Mesothelial cell of epicardium (in vitro differentiated cells): Measurements from ENCODE around the gene CNOT9. TPM values are rescaled to one million over a fixed set of nuclear protein-coding genes. Genes with fewer than 3 reads are reported as not detected.

ENCODE experiments used
- DNase-seq, 2 experiments: peaks; one replicate each; pipeline ENCODE4 v3.0.0; 2021; ENCODE audit warnings: low spot score in 2 of 2; ENCODE audit not compliant: unreplicated experiment in 2 of 2
- H3K27ac Mint-ChIP-seq: 2 replicates; pipeline ENCODE4 v1.8.0; 2021; ENCODE audit warnings: mixed read lengths
- H3K27me3 Mint-ChIP-seq: 2 replicates; pipeline ENCODE4 v1.8.0; 2021; ENCODE audit warnings: low read depth, mixed read lengths
- H3K36me3 Mint-ChIP-seq: 2 replicates; pipeline ENCODE4 v1.8.0; 2021; ENCODE audit warnings: mixed read lengths
- H3K4me1 Mint-ChIP-seq: 2 replicates; pipeline ENCODE4 v1.8.0; 2021; ENCODE audit warnings: mixed read lengths
- H3K4me3 Mint-ChIP-seq: 2 replicates; pipeline ENCODE4 v1.8.0; 2021; ENCODE audit warnings: mild to moderate bottlenecking, moderate library complexity, mixed read lengths
- H3K9me3 Mint-ChIP-seq: 2 replicates; pipeline ENCODE4 v1.8.0; 2021; ENCODE audit warnings: mixed read lengths
- total RNA-seq: library from RNA; stranded (reverse); gene quantifications from 3 replicates; pipeline ENCODE4 v1.2.1, GENCODE V29; 2021
- TF ChIP-seq, protein P1 (sequence below): fragments of 200-600 bp; sonication (generic); IDR thresholded peaks from one replicate; pipeline ENCODE4 v1.5.0; 2021; ENCODE audit warnings: antibody characterized with exemption; ENCODE audit not compliant: unreplicated experiment

The CNOT9 gene
- total RNA-seq, 1 donor from 2014 or later: 57.0 TPM

DNA sequence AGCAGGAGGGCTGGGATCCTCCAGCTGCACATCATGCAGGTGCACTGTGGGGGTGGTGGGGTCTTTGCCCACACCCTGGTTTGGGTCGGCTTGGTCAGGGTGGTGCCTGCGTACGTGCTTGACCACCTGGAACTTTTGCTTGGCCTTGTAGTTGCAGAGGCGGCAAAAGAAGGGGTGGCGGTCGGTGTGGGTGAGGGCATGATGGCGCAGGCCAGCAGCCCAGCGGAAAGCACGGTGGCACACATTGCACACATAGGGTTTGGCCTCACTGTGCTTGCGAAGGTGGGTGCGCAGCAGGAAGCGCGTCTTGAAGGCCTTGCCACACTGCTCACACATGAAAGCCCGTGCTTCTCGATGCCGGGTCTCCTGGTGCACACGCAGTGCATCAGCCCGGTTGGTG, 69.7 kb downstream of the CNOT9 start:
- no peaks in the 10 kb centered on the region for H3K9me3 Mint-ChIP-seq
- TF ChIP-seq, protein P1, sequence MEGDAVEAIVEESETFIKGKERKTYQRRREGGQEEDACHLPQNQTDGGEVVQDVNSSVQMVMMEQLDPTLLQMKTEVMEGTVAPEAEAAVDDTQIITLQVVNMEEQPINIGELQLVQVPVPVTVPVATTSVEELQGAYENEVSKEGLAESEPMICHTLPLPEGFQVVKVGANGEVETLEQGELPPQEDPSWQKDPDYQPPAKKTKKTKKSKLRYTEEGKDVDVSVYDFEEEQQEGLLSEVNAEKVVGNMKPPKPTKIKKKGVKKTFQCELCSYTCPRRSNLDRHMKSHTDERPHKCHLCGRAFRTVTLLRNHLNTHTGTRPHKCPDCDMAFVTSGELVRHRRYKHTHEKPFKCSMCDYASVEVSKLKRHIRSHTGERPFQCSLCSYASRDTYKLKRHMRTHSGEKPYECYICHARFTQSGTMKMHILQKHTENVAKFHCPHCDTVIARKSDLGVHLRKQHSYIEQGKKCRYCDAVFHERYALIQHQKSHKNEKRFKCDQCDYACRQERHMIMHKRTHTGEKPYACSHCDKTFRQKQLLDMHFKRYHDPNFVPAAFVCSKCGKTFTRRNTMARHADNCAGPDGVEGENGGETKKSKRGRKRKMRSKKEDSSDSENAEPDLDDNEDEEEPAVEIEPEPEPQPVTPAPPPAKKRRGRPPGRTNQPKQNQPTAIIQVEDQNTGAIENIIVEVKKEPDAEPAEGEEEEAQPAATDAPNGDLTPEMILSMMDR: no peak
- no peaks in the 10 kb centered on the region for H3K27me3 Mint-ChIP-seq
- H3K4me3 Mint-ChIP-seq: no peak overlapping the region
- H3K27ac Mint-ChIP-seq: no peak overlapping the region
- DNase-seq: no peak
- no peaks in the 10 kb centered on the region for H3K4me1 Mint-ChIP-seq
- H3K36me3 Mint-ChIP-seq: peaks cover 34% of the 10 kb centered on the region

DNA sequence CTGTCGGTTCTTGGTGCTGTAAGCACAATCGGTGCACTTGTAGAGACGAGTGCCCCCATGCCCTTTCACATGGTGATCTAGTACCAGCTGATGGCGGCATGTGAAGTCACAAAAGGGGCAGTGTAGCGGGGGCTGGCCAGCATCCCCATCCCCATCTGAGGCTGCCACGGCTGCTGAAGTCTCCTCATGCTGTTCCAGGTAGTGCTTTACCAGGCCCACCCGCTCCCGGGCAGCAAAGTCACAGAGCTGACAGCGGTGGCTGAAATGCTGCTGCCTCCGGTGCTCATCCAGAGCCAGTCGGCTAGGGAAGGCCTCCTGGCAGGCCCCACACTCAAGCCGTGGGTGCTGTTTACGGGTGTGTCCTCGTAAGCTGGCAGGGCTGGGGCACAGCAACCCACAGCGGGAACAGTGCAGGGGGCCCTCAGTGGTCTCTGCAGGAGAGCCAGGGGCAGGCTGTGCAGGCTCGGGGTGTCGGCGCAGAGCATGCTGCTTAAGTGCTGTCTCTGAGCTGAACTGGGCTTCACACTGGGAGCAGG, 73.5 kb downstream of the CNOT9 start:
- no peak overlapping the region for H3K27ac Mint-ChIP-seq
- H3K4me3 Mint-ChIP-seq: no peak overlapping the region
- no peak for DNase-seq
- peaks cover 38% of the 10 kb centered on the region for H3K36me3 Mint-ChIP-seq
- H3K4me1 Mint-ChIP-seq: no peaks in the 10 kb centered on the region
- TF ChIP-seq, protein P1: no peak
- H3K27me3 Mint-ChIP-seq: no peaks in the 10 kb centered on the region
- H3K9me3 Mint-ChIP-seq: no peaks in the 10 kb centered on the region

- Mint-ChIP-seq H3K4me3 (no peak overlapping the region), H3K4me1 (no peaks in the 10 kb centered on the region), H3K36me3 (peaks cover 38% of the 10 kb centered on the region)
Observed at GRCh38 chr2:218642786-218643185, 74.1 kb downstream of the CNOT9 start.

DNA sequence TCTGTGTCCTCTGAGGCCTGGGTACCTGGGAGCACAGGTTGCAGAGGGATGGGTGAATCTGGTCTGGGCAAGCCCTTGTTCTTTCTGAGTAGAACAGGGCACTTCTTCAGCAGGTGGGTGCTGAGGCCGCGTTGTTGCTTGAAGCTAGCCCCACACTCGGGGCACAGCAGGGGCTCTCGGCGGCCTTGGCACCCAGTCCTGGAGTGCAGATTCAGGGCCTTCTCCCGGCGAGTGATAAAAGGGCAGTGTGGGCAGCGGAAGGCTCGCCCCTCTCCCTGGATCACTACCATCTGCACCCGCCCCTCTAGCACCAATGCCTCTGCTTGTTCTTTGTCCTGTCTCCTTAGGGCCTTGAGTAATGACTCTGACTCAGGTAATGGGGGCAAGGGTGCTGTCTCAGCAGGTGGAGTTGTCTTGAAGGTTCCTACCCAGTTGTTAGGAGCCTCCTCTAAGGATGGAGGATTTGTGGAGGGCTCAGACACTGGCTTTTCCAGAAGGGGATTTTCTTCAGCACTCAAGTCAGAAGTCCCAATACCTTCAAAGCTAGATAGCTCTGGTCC, 75.2 kb downstream of the CNOT9 start:
- no peaks in the 10 kb centered on the region for H3K9me3 Mint-ChIP-seq
- no peak for DNase-seq
- TF ChIP-seq, protein P1: no peak
- no peaks in the 10 kb centered on the region for H3K4me1 Mint-ChIP-seq
- H3K27me3 Mint-ChIP-seq: no peaks in the 10 kb centered on the region
- peaks cover 43% of the 10 kb centered on the region for H3K36me3 Mint-ChIP-seq
- no peak overlapping the region for H3K4me3 Mint-ChIP-seq
- no peak overlapping the region for H3K27ac Mint-ChIP-seq

More at GRCh38 chr2:218642786-218643185, 74.1 kb downstream of the CNOT9 start:
- TF ChIP-seq, protein P1: no peak
- no peak for DNase-seq
- Mint-ChIP-seq H3K27ac (no peak overlapping the region), H3K9me3 (no peaks in the 10 kb centered on the region), H3K27me3 (no peaks in the 10 kb centered on the region)

DNA sequence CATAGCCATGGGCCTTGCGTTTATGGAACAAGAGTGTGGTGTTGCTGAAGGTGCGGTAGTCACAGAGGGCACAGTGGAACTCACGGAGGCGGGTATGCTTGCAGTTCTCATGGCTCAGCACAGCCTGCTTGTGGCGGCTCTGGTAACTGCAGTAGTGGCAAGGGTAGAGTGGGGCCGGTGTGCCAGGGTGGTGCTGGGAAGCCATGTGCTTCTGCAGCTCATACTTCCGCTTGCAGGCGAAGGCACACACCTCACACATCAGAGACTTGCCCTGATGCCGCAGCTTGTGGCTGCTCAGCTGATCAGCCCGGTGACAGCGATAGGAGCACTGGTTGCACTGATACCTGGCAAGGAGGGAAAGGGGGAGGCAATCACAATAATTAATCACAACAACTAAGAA, 76.1 kb downstream of the CNOT9 start:
- no peak for DNase-seq
- TF ChIP-seq, protein P1: no peak
- Mint-ChIP-seq H3K36me3 (peaks cover 40% of the 10 kb centered on the region), H3K4me3 (no peak overlapping the region), H3K27ac (no peak overlapping the region), H3K4me1 (no peaks in the 10 kb centered on the region), H3K9me3 (no peaks in the 10 kb centered on the region), H3K27me3 (no peaks in the 10 kb centered on the region)
